ENCODE data around the gene KRTAP10-11. TPM values are rescaled to one million over a fixed set of nuclear protein-coding genes. Genes with fewer than 3 reads are reported as not detected.

KRTAP10-11 gene
- total and polyA plus RNA-seq, 2 donors (not counting 1 experiment from before 2014, with no cell fraction given) = not detected

DNA sequence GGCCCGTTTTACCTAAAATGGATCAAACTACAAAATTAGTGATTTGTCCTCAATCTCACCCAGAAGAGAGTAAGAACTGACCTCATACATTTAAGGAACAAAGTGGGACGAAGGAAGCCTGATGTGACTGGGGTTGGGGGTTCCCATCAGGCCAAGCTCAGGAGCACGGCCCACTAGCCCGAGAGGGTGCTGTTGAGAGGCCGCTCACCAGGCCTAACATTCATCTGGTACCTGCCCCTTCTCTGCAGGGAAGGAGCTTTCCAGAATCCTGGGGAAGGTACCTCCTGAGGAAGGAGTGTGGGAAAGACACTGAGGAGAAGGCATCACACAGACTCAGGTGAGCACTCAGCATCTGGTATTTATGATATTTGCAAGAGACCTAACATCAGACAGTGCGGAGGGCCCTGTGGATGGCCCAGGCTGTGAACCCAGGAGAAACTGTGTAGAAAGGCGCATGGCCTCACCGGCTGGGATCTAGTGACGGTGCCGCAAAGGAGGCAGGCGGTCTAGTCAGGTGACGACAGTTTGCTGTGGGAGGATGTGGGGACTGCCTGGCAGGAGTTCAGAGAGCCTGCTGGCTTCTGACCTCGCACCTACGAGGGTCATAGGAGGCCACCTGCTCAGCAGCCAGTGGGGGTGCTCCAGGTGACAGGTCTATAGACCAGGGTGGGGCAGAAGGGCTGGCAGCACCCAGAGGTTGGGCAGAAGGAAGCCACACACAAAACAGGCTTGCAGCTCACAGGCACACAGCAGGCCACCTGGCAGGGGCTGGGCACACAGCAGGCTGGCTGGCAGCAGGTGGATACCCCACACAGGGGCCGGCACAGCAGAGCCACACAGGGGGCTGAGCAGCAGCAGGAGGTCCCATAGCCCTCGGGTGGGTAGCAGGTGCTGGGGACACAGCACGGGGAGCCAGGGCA lies 7.7 kb downstream of the KRTAP10-11 start:
- H3K27me3 ChIP-seq (replicated peaks in 1 of 4; ENCODE audit: control extremely low read depth in 1 of 4, control insufficient read depth in 3 of 4, insufficient read depth in 4 of 4, low read length in 3 of 4) = peaks cover 0 to 15% (median 0%) of the 10 kb centered on the region in 4 experiments
- Mint-ChIP-seq H3K4me3 (no peak overlapping the region), H3K9me3 (ENCODE audit: insufficient read depth) (peaks cover 12% of the 10 kb centered on the region), H3K27ac (no peak overlapping the region), H3K27me3 (peaks cover 27% of the 10 kb centered on the region), H3K4me1 (peaks cover 2% of the 10 kb centered on the region)
- no peak for DNase-seq
- ChIA-PET POLR2A (no interaction called here), CTCF (no interaction called here)
- intact Hi-C loops (cut with micrococcal nuclease) = no loop called here
- H3K79me2 ChIP-seq (ENCODE audit: control insufficient read depth, insufficient read depth, low read length) = no peaks in the 10 kb centered on the region
- peaks cover 3 to 32% (median 11%) of the 10 kb centered on the region in 3 donors for H3K9me3 ChIP-seq (ENCODE audit: control extremely low read depth in 1 of 3, control insufficient read depth in 2 of 3, insufficient read depth in 1 of 3, low read length in 2 of 3)
- H3K36me3 ChIP-seq (replicated peaks in 1 of 2; ENCODE audit: control extremely low read depth in 1 of 2, control insufficient read depth in 1 of 2, extremely low read depth in 1 of 2, insufficient read depth in 2 of 2, low read length in 1 of 2) = no peaks in the 10 kb centered on the region
- H3K4me3 ChIP-seq (ENCODE audit: control extremely low read depth in 1 of 5, extremely low read depth in 1 of 5, insufficient read depth in 1 of 5, low read depth in 2 of 5, low read length in 4 of 5) = no peak overlapping the region
- ATAC-seq (ENCODE audit: low read depth) = no peak
- H4K20me1 ChIP-seq (ENCODE audit: control insufficient read depth, insufficient read depth, low read length, poor library complexity, severe bottlenecking) = no peaks in the 10 kb centered on the region
- H3K4me2 ChIP-seq (replicated peaks; ENCODE audit: low read depth, low read length, poor library complexity, severe bottlenecking) = no peak overlapping the region
- no peak overlapping the region for H3K27ac ChIP-seq (ENCODE audit: low read length in 2 of 2)
- TF ChIP-seq CTCF (IDR thresholded peaks at IDR 0.05) = no peak
- no peak for TF ChIP-seq EZH2 (IDR thresholded peaks at IDR 0.05; ENCODE audit: borderline replicate concordance, insufficient read depth, low read depth, low read length, poor library complexity, severe bottlenecking)
- WGBS (ENCODE audit: insufficient coverage) = 92% methylated on average over 17 of the region's 17 CpGs
- no peak overlapping the region for H3K9ac ChIP-seq (ENCODE audit: low read length)
- H3K4me1 ChIP-seq (ENCODE audit: control insufficient read depth in 2 of 2, insufficient read depth in 2 of 2, low read length in 2 of 2) = peaks cover 0 to 3% of the 10 kb centered on the region in 2 donors
- H2AFZ ChIP-seq (ENCODE audit: insufficient read depth, low read depth, low read length, poor library complexity, severe bottlenecking) = no peak overlapping the region

- TF ChIP-seq EZH2 (IDR thresholded peaks at IDR 0.05; ENCODE audit: borderline replicate concordance, insufficient read depth, low read depth, low read length, poor library complexity, severe bottlenecking) (no peak), CTCF (IDR thresholded peaks at IDR 0.05) (no peak)
- Histone ChIP-seq H3K36me3 (replicated peaks in 1 of 2; ENCODE audit: control extremely low read depth in 1 of 2, control insufficient read depth in 1 of 2, extremely low read depth in 1 of 2, insufficient read depth in 2 of 2, low read length in 1 of 2) (no peaks in the 10 kb centered on the region), H3K27me3 (replicated peaks in 1 of 4; ENCODE audit: control extremely low read depth in 1 of 4, control insufficient read depth in 3 of 4, insufficient read depth in 4 of 4, low read length in 3 of 4) (peaks cover 0 to 16% (median 0%) of the 10 kb centered on the region in 4 experiments), H3K4me1 (ENCODE audit: control insufficient read depth in 2 of 2, insufficient read depth in 2 of 2, low read length in 2 of 2) (peaks cover 0 to 3% of the 10 kb centered on the region in 2 donors), H2AFZ (ENCODE audit: insufficient read depth, low read depth, low read length, poor library complexity, severe bottlenecking) (no peak within 1 kb of the TSS), H3K79me2 (ENCODE audit: control insufficient read depth, insufficient read depth, low read length) (no peaks in the 10 kb centered on the region), H3K4me2 (replicated peaks; ENCODE audit: low read depth, low read length, poor library complexity, severe bottlenecking) (no peak within 1 kb of the TSS), H3K9me3 (ENCODE audit: control extremely low read depth in 1 of 3, control insufficient read depth in 2 of 3, insufficient read depth in 1 of 3, low read length in 2 of 3) (peaks cover 3 to 32% (median 11%) of the 10 kb centered on the region in 3 donors), H3K4me3 (ENCODE audit: control extremely low read depth in 1 of 5, extremely low read depth in 1 of 5, insufficient read depth in 1 of 5, low read depth in 2 of 5, low read length in 4 of 5) (no peak within 1 kb of the TSS), H3K9ac (ENCODE audit: low read length) (no peak within 1 kb of the TSS), H3K27ac (ENCODE audit: low read length in 2 of 2) (no peak within 1 kb of the TSS), H4K20me1 (ENCODE audit: control insufficient read depth, insufficient read depth, low read length, poor library complexity, severe bottlenecking) (no peaks in the 10 kb centered on the region)
- CTCF ChIA-PET = no interaction called here
- 68% methylated on average over 7 of the region's 9 CpGs for WGBS (ENCODE audit: insufficient coverage)
- POLR2A ChIA-PET = no interaction called here
- Mint-ChIP-seq H3K4me3 (no peak within 1 kb of the TSS), H3K27me3 (peaks cover 31% of the 10 kb centered on the region), H3K27ac (no peak within 1 kb of the TSS), H3K4me1 (peaks cover 2% of the 10 kb centered on the region), H3K9me3 (ENCODE audit: insufficient read depth) (peaks cover 12% of the 10 kb centered on the region)
- intact Hi-C loops (cut with micrococcal nuclease) = no loop called here
- no peak for ATAC-seq (ENCODE audit: low read depth)
- no peak for DNase-seq
Observed at GRCh38 chr21:44654576-44655175, 8.5 kb downstream of the KRTAP10-11 start, which contains the start of gene KRTAP12-4. TSS of gene KRTAP12-4 (minus strand) at chr21:44654659. CDS start at chr21:44654614, 45 bp downstream.

Data from B cell (primary cell).